GM10266 (cell line): ENCODE measurements around the gene MYO15B.

Experiments
- DNase-seq: peaks from one replicate; pipeline ENCODE4 v3.0.0; 2012; ENCODE audit errors: extremely low spot score
- CTCF ChIP-seq: IDR thresholded peaks from 2 replicates; pipeline ENCODE4 v1.5.1; 2012; ENCODE audit warnings: mild to moderate bottlenecking, low read depth; ENCODE audit not compliant: control insufficient read depth, insufficient read depth; ENCODE audit errors: missing control alignments

The MYO15B gene

GRCh38 chr17:75622771-75623273 lies 35.2 kb downstream of the MYO15B start:
- TF ChIP-seq CTCF, result no peak
- no peak for DNase-seq

GRCh38 chr17:75623386-75623785 lies 35.8 kb downstream of the MYO15B start:
- no peak for TF ChIP-seq CTCF
- DNase-seq, result no peak

GRCh38 chr17:75624021-75624420 lies 36.4 kb downstream of the MYO15B start:
- DNase-seq, result no peak
- no peak for TF ChIP-seq CTCF

- DNase-seq, result no peak
- TF ChIP-seq CTCF, result no peak
Measured at GRCh38 chr17:75624714-75625345, 37.2 kb downstream of the MYO15B start.

- DNase-seq, result peak; percentile 72
- TF ChIP-seq CTCF, result peak; percentile 49
Measured at GRCh38 chr17:75625813-75626486, 38.4 kb downstream of the MYO15B start.

GRCh38 chr17:75626496-75627038 lies 39.0 kb downstream of the MYO15B start:
- TF ChIP-seq CTCF, result no peak
- no peak for DNase-seq

GRCh38 chr17:75627094-75627493 lies 39.5 kb downstream of the MYO15B start:
- no peak for TF ChIP-seq CTCF
- DNase-seq, result no peak
